Measurements from ENCODE around the gene STPG3. TPM values are rescaled to one million over a fixed set of nuclear protein-coding genes. Genes with fewer than 3 reads are reported as not detected.
A peak's percentile ranks its signal among the peaks of the same experiment; 100 is the strongest.

Gene STPG3
- total RNA-seq, 2 experiments from 2014 or later = not detected

- DNase-seq (peak in 3 of 14 experiments; percentile 19 to 55 (median 38)), ATAC-seq (ENCODE audit: poor library complexity) (no peak)
Measured at GRCh38 chr9:137224830-137225694, 26.0 kb upstream of the STPG3 start, which contains the start of gene CYSRT1. Gene CYSRT1, plus strand, starts transcription at chr9:137225174. Its CDS starts 448 bp downstream, at chr9:137225622.

GRCh38 chr9:137225699-137226331 is 25.3 kb upstream of the STPG3 start:
- intact Hi-C loops (cut with DNase I, micrococcal nuclease) = loop anchor here in 1 of 2 experiments (5.0 kb wide), 1 partner anchor 179 kb away; the partner anchor contains the start of gene NPDC1
- Histone ChIP-seq H3K36me3 (ENCODE audit: insufficient read depth, low read length) (no peaks in the 10 kb centered on the region), H3K27me3 (ENCODE audit: control insufficient read depth in 1 of 2, insufficient read depth in 2 of 2, low read length in 2 of 2) (peaks cover 3 to 16% of the 10 kb centered on the region in 2 experiments), H3K4me1 (ENCODE audit: insufficient read depth, low read length) (peaks cover 36% of the 10 kb centered on the region), H3K27ac (ENCODE audit: low read depth in 1 of 2, low read length in 2 of 2) (no peak overlapping the region), H3K4me3 (ENCODE audit: low read length) (no peak overlapping the region), H3K9me3 (ENCODE audit: control insufficient read depth in 1 of 2, insufficient read depth in 1 of 2, low read length in 2 of 2) (peaks cover 0 to 4% of the 10 kb centered on the region in 2 experiments)
- no peaks in the 10 kb centered on the region for H3K9me3 Mint-ChIP-seq
- peaks cover 18% of the 10 kb centered on the region for H3K4me1 Mint-ChIP-seq (ENCODE audit: low read depth)
- no peak overlapping the region for H3K4me3 Mint-ChIP-seq
- TF ChIP-seq CTCF (IDR thresholded peaks at IDR 0.05) = no peak
- DNase-seq (no peak), ATAC-seq (ENCODE audit: poor library complexity) (no peak)
- H3K36me3 Mint-ChIP-seq (ENCODE audit: low read depth) = no peaks in the 10 kb centered on the region
- H3K27me3 Mint-ChIP-seq = peaks cover 5% of the 10 kb centered on the region
- H3K27ac Mint-ChIP-seq = no peak overlapping the region
- CTCF ChIA-PET = interaction anchor here (0.8 to 2.5 kb wide), 4 partner anchors 11 to 197 kb away, joined by 3 to 15 read pairs (median 5); no protein-coding TSS in a partner anchor
- POLR2A ChIA-PET = interaction anchor here (1.1 to 4.7 kb wide), 4 partner anchors 15 to 130 kb away, joined by 3 to 46 read pairs (median 7); partner anchors contain the start of gene TUBB4B

More at GRCh38 chr9:137224830-137225694, 26.0 kb upstream of the STPG3 start, which contains the start of gene CYSRT1:
- Histone ChIP-seq H3K27me3 (ENCODE audit: control insufficient read depth in 1 of 2, insufficient read depth in 2 of 2, low read length in 2 of 2) (peaks cover 3 to 16% of the 10 kb centered on the region in 2 experiments), H3K36me3 (ENCODE audit: insufficient read depth, low read length) (no peaks in the 10 kb centered on the region), H3K4me1 (ENCODE audit: insufficient read depth, low read length) (peaks cover 36% of the 10 kb centered on the region), H3K4me3 (ENCODE audit: low read length) (peak within 1 kb of the TSS; percentile 74), H3K9me3 (ENCODE audit: control insufficient read depth in 1 of 2, insufficient read depth in 1 of 2, low read length in 2 of 2) (peaks cover 0 to 4% of the 10 kb centered on the region in 2 experiments), H3K27ac (ENCODE audit: low read depth in 1 of 2, low read length in 2 of 2) (peak within 1 kb of the TSS; percentile 74 to 80)
- ChIA-PET CTCF (interaction anchor here (0.8 to 1.4 kb wide), 2 partner anchors 49 to 95 kb away, joined by 3 to 6 read pairs; no protein-coding TSS in a partner anchor), POLR2A (interaction anchor here (1.1 to 4.7 kb wide), 5 partner anchors 16 to 97 kb away, joined by 3 to 46 read pairs (median 22); partner anchors contain the start of genes ANAPC2, NDOR1, SSNA1 and TMEM203)
- intact Hi-C loops (cut with DNase I, micrococcal nuclease) = loop anchor here (5.0 kb wide), 2 partner anchors 178 to 438 kb away; partner anchors contain the start of gene NPDC1 (in 1 of the 2)
- TF ChIP-seq CTCF (IDR thresholded peaks at IDR 0.05) = no peak
- H3K36me3 Mint-ChIP-seq (ENCODE audit: low read depth) = no peaks in the 10 kb centered on the region
- peak within 1 kb of the TSS; percentile 81 for H3K27ac Mint-ChIP-seq
- peak within 1 kb of the TSS; percentile 87 for H3K4me3 Mint-ChIP-seq
- peaks cover 18% of the 10 kb centered on the region for H3K4me1 Mint-ChIP-seq (ENCODE audit: low read depth)
- no peaks in the 10 kb centered on the region for H3K9me3 Mint-ChIP-seq
- peaks cover 5% of the 10 kb centered on the region for H3K27me3 Mint-ChIP-seq

Measured in CD4-positive, alpha-beta T cell (primary cell).